ENCODE measurements around the gene ALX4.

Gene ALX4

GRCh38 chr11:44270403-44271273 is 39.3 kb downstream of the ALX4 start:
- FAIRE-seq (no peak), DNase-seq (ENCODE audit: extremely low spot score, insufficient read length, low read depth) (no peak)

- DNase-seq (ENCODE audit: extremely low spot score, insufficient read length, low read depth) = no peak
- FAIRE-seq = no peak
These were observed 40.3 kb downstream of the ALX4 start for GRCh38 chr11:44269369-44270351.

DNA sequence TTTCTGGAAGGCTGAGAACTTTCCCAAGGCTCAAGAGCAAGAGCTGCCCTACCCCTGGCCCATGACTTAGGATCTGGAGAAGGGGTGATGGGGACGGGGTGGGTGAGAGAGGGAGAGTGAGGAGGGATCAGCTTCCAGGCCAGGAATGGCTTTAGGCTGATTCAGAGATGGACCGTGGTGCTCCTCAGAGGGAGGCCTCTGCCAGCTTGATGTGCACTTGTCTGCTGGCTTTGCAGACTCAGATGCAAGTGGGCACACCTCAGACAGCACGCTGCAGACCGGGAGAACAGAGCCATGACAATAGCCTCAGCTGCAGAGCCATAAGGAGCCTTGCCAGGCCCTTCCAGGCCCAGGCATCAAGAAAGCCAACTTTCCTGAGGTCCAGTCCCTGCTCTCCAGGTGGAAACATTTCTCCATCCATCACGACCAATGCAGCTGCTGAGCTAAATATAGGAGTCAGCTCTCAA is 41.3 kb downstream of the ALX4 start:
- DNase-seq (ENCODE audit: extremely low spot score, insufficient read length, low read depth) (no peak), FAIRE-seq (no peak)

GRCh38 chr11:44267750-44268613 is 42.0 kb downstream of the ALX4 start:
- DNase-seq (ENCODE audit: extremely low spot score, insufficient read length, low read depth) (no peak), FAIRE-seq (no peak)

- FAIRE-seq (no peak), DNase-seq (ENCODE audit: extremely low spot score, insufficient read length, low read depth) (no peak)
These were observed 42.8 kb downstream of the ALX4 start for GRCh38 chr11:44267006-44267749.

GRCh38 chr11:44266056-44266780 is 43.7 kb downstream of the ALX4 start:
- no peak for FAIRE-seq

GRCh38 chr11:44264761-44265160 is 45.2 kb downstream of the ALX4 start:
- FAIRE-seq (no peak), DNase-seq (ENCODE audit: extremely low spot score, insufficient read length, low read depth) (no peak)

More at GRCh38 chr11:44266056-44266780, 43.7 kb downstream of the ALX4 start:
- DNase-seq (ENCODE audit: extremely low spot score, insufficient read length, low read depth) = no peak

DNA sequence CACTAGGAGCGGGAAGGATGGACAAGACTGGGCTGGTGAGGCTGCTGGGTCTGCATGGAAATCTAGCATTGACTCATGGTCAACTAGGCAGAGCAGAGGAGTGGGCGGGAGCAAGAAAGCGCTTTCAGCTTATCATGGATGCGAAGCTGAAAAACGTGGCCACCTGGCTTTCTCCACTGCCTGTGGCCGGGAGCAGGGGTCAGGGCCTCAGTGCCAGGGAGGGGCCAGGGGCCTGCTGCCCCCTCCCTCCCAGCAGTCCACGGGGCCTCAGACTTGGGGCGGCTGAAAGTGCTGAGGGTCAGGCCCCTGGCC is 45.5 kb downstream of the ALX4 start:
- FAIRE-seq = no peak
- no peak for DNase-seq (ENCODE audit: extremely low spot score, insufficient read length, low read depth)

DNA sequence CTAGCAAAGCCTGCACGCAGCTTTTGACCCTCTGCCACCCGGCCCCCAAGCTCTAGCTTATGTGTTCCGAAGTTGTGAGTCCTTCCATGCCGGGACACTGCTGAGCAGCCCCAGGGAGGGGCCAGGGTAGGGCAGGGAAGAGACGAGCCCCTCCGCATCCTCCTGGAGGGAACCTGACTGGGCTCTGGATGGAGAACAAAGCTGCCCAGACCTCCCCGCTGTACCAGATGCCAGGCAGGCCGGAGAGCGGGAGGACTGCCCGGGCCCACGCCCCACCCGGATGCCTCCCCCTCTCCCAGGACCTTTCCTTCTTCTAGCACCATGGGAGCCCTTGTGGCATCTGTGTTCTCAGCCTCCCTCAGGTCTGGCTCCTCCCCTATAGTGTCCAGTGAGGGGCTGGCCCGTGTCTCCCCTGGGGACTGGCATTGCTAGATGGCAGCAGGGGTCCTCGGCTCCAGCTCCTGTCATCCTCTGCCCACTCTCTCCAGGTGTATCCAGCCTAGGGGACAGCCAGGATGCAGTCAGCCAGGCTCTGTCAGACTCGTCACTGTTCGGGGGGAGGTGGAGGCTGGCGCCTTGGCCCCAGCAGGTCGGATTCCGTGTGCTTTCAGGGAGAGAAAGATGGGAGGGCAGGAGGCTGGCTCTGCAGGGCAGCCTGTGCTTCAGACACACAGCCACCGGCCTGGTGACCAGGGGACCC is 46.1 kb downstream of the ALX4 start:
- FAIRE-seq (no peak), DNase-seq (ENCODE audit: extremely low spot score, insufficient read length, low read depth) (no peak)

DNA sequence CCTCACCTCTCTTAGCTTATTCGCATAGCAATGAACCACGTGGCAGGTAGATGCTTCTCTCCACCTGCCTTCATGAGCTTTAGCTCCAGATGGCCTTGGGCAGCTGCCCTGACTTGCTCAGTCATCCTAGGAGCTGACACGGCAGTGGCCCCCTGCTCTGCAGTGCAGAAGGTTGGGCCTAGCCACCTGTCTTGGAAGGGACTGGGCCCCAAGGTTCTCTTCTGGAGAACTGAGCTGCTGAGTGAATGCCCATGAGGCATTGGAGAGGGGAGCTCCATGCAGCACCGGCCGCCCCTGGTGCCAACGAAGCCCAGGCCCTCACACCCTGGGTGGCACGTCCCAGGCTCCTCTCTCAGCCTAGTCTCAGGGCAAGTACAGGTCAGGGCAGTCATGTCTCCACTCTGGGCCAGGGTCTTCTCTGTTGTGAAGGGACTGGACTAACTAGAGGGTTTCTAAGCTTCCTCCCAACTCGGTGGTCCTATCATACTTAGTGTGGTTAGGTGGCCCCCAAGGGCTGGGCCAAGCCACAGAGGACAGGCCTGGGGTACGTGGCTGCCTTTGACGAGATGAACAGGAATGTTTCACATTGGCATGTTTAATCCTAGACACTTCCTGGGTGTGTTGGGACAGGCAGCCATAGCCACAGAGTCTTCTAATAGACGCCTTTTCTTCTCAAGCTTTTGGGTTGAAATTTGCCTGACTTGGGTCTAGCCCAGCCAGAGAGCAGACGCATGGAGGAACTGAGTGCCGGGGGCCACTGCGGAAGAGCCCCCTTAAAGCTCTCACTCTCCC is 47.9 kb downstream of the ALX4 start:
- no peak for DNase-seq (ENCODE audit: extremely low spot score, insufficient read length, low read depth)
- FAIRE-seq = no peak

DNA sequence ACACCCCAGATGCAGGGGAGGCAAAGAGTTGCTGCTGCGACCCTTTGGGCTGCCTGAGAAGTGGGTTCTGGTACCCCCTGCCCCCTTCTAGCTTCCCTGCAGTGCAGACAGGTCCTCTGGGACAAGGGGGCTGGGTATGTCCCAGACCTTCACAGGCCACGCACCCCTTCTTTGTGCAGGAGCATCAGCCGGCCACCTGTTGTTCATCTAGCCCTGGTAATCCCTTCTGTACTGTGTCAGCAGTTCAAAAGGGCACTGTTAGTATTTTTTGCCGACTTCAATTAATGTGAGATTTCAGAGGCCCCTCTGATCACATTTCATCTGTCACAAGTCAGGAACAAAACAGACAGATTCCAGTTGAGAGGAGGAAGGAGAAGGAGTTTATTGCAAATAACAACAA is 49.9 kb downstream of the ALX4 start:
- DNase-seq (ENCODE audit: extremely low spot score, insufficient read length, low read depth) (no peak), FAIRE-seq (no peak)

DNA sequence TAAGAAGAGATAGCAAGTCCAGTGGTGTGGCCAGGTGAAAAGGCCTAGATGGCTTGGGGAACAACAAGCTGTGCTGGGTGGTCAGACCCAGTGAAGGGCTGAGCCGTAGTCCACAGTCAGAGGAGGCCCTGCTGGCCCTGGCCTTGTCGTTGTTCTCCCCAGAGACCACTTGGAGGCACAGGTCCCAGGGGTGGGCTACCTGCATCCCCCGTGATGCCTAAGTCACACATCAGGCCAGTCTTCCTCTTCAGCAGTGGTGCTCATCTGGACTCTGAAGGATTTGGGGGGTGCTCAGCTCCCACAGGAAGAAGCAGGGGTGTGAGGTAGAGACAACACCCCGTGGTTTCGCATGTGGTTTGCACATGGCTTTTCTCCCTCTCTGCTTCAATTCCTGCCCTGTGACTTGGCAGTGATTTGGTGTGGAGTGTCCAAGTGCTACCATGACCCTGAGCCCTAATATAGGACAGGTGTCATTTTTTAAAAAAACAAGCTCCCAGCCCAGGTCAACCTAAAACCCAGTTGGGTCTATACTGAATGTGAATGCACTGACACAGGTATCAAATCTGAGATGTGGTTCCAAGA is 51.0 kb downstream of the ALX4 start:
- no peak for DNase-seq (ENCODE audit: extremely low spot score, insufficient read length, low read depth)
- FAIRE-seq = no peak

- FAIRE-seq (no peak), DNase-seq (ENCODE audit: extremely low spot score, insufficient read length, low read depth) (no peak)
These were observed 51.8 kb downstream of the ALX4 start for GRCh38 chr11:44258190-44258489.

- DNase-seq (ENCODE audit: extremely low spot score, insufficient read length, low read depth) = no peak
- no peak for FAIRE-seq
These were observed 52.4 kb downstream of the ALX4 start for GRCh38 chr11:44257338-44258189.

DNA sequence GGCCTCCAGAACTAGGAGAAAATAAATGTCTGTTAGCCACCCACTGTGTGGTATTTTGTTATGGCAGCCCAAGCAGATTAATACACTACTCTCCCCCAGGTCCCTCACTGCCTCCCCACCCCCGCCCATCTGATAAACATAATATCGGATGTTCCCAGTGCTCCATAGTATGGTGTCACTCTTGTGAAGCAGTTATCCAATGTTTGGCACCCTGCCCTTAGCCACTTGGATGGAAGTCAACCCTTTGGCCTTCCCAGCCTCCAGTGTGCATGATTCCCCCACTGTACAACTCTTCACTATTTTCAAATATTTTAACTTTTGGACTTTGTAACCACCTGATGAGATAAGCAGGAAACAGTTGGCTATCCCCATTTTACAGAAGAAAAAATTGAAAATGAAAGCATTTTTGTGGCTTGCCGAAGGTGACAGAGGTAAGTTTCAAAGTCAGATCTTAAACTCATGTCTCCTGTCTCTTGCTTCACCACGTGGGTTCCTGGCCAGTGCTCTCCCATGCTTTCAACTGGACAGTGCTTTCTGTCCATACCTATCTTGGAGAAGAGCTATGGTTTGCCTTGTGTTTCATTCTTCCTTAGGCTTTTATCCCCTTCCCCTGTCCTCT is 53.2 kb downstream of the ALX4 start:
- FAIRE-seq = no peak

More for the DNA sequence above, 53.2 kb downstream of the ALX4 start:
- DNase-seq (ENCODE audit: extremely low spot score, insufficient read length, low read depth) = no peak

All from GM18507 (cell line).